HS-27A (cell line): Measurements from ENCODE around the gene SGMS1.

ENCODE experiments used
- DNase-seq: peaks from one replicate; pipeline ENCODE4 v3.0.0-alpha.2; 2012; ENCODE audit warnings: low read depth, missing footprints

SGMS1 gene

GRCh38 chr10:50636618-50637579 is 13.1 kb upstream of the SGMS1 start:
- no peak for DNase-seq

GRCh38 chr10:50635286-50635685 is 11.5 kb upstream of the SGMS1 start:
- no peak for DNase-seq

GRCh38 chr10:50634479-50634878 is 10.7 kb upstream of the SGMS1 start:
- DNase-seq: no peak

- no peak for DNase-seq
Measured at GRCh38 chr10:50631052-50631451, 7.3 kb upstream of the SGMS1 start.

GRCh38 chr10:50629495-50630122 is 5.9 kb upstream of the SGMS1 start:
- no peak for DNase-seq

GRCh38 chr10:50627896-50628295 is 4.1 kb upstream of the SGMS1 start:
- DNase-seq: no peak

GRCh38 chr10:50627443-50627842 is 3.7 kb upstream of the SGMS1 start:
- DNase-seq: no peak

- no peak for DNase-seq
Measured at GRCh38 chr10:50625649-50626132, 1.9 kb upstream of the SGMS1 start.

GRCh38 chr10:50624866-50625501 is 1.2 kb upstream of the SGMS1 start:
- DNase-seq: no peak

- peak; percentile 59 for DNase-seq
Measured at GRCh38 chr10:50624413-50624865, 683 bp upstream of the SGMS1 start.

- DNase-seq: no peak
Measured at GRCh38 chr10:50622706-50623662, 772 bp downstream of the SGMS1 start.

- peak; percentile 80 for DNase-seq
Measured at GRCh38 chr10:50621968-50622705, 1.6 kb downstream of the SGMS1 start.

GRCh38 chr10:50620899-50621298 is 2.9 kb downstream of the SGMS1 start:
- DNase-seq: no peak

- DNase-seq: no peak
Measured at GRCh38 chr10:50619882-50620281, 3.9 kb downstream of the SGMS1 start.

GRCh38 chr10:50619166-50619565 is 4.6 kb downstream of the SGMS1 start:
- DNase-seq: no peak

- DNase-seq: no peak
Measured at GRCh38 chr10:50618624-50619023, 5.1 kb downstream of the SGMS1 start.

GRCh38 chr10:50615658-50616057 is 8.1 kb downstream of the SGMS1 start:
- no peak for DNase-seq

GRCh38 chr10:50614444-50615137 is 9.2 kb downstream of the SGMS1 start:
- DNase-seq: no peak

GRCh38 chr10:50613726-50614443 is 9.9 kb downstream of the SGMS1 start:
- no peak for DNase-seq
